ENCODE measurements around the gene HERC4. TPM values are rescaled to one million over a fixed set of nuclear protein-coding genes. Genes with fewer than 3 reads are reported as not detected.
"Not testable (repeated sequence)": the region's sequence is repeated elsewhere in the genome, so short reads cannot be mapped to it uniquely, and the experiment has no call there.

The HERC4 gene
- total and polyA plus RNA-seq, 4 donors, result 9.5 to 108 (median 55.0) TPM

- no peak for DNase-seq
- no peaks in the 10 kb centered on the region for H3K27me3 ChIP-seq (ENCODE audit: control insufficient read depth in 1 of 2, insufficient read depth in 2 of 2, low read length in 1 of 2)
- 81 to 87% methylated on average over 3 of the region's 3 CpGs for WGBS, 2 donors
- no peak overlapping the region for H3K27ac ChIP-seq (ENCODE audit: low read depth in 1 of 2, low read length in 2 of 2)
- intact Hi-C loops (cut with DNase I), result no loop called here
- H3K9me3 ChIP-seq (ENCODE audit: control insufficient read depth, low read length), result no peaks in the 10 kb centered on the region
- no peak overlapping the region for H3K4me3 ChIP-seq (ENCODE audit: low read length in 2 of 2)
- no peaks in the 10 kb centered on the region for H3K36me3 ChIP-seq (ENCODE audit: control insufficient read depth in 1 of 2, insufficient read depth in 2 of 2, low read length in 1 of 2)
- no peaks in the 10 kb centered on the region for H3K4me1 ChIP-seq (ENCODE audit: control insufficient read depth in 1 of 2, insufficient read depth in 2 of 2, low read length in 2 of 2)
- ATAC-seq (ENCODE audit: low FRiP score), result no peak
These were observed 27.3 kb downstream of the HERC4 start for GRCh38 chr10:68047554-68048327.

GRCh38 chr10:68047122-68047521 lies 28.0 kb downstream of the HERC4 start:
- no peak for ATAC-seq (ENCODE audit: low FRiP score)
- Histone ChIP-seq H3K36me3 (ENCODE audit: control insufficient read depth in 1 of 2, insufficient read depth in 2 of 2, low read length in 1 of 2) (no peaks in the 10 kb centered on the region), H3K9me3 (ENCODE audit: control insufficient read depth, low read length) (no peaks in the 10 kb centered on the region), H3K27ac (ENCODE audit: low read depth in 1 of 2, low read length in 2 of 2) (no peak overlapping the region), H3K27me3 (ENCODE audit: control insufficient read depth in 1 of 2, insufficient read depth in 2 of 2, low read length in 1 of 2) (no peaks in the 10 kb centered on the region), H3K4me1 (ENCODE audit: control insufficient read depth in 1 of 2, insufficient read depth in 2 of 2, low read length in 2 of 2) (no peaks in the 10 kb centered on the region), H3K4me3 (ENCODE audit: low read length in 2 of 2) (no peak overlapping the region)
- DNase-seq, result no peak
- 98 to 100% methylated on average over 1 of the region's 1 CpG for WGBS, 2 donors
- intact Hi-C loops (cut with DNase I), result no loop called here

GRCh38 chr10:68046642-68047041 lies 28.4 kb downstream of the HERC4 start:
- ATAC-seq (ENCODE audit: low FRiP score) (no peak), DNase-seq (no peak)
- Histone ChIP-seq H3K36me3 (ENCODE audit: control insufficient read depth in 1 of 2, insufficient read depth in 2 of 2, low read length in 1 of 2) (no peaks in the 10 kb centered on the region), H3K27me3 (ENCODE audit: control insufficient read depth in 1 of 2, insufficient read depth in 2 of 2, low read length in 1 of 2) (no peaks in the 10 kb centered on the region), H3K4me3 (ENCODE audit: low read length in 2 of 2) (no peak overlapping the region), H3K9me3 (ENCODE audit: control insufficient read depth, low read length) (no peaks in the 10 kb centered on the region), H3K27ac (ENCODE audit: low read depth in 1 of 2, low read length in 2 of 2) (no peak overlapping the region), H3K4me1 (ENCODE audit: control insufficient read depth in 1 of 2, insufficient read depth in 2 of 2, low read length in 2 of 2) (no peaks in the 10 kb centered on the region)
- intact Hi-C loops (cut with DNase I), result no loop called here
- 92 to 95% methylated on average over 5 of the region's 5 CpGs for WGBS, 2 donors

GRCh38 chr10:68043030-68043429 lies 32.1 kb downstream of the HERC4 start:
- no peaks in the 10 kb centered on the region for H3K9me3 ChIP-seq (ENCODE audit: control insufficient read depth, low read length)
- no peaks in the 10 kb centered on the region for H3K27me3 ChIP-seq (ENCODE audit: control insufficient read depth in 1 of 2, insufficient read depth in 2 of 2, low read length in 1 of 2)
- H3K27ac ChIP-seq (ENCODE audit: low read depth in 1 of 2, low read length in 2 of 2), result no peak overlapping the region
- H3K4me1 ChIP-seq (ENCODE audit: control insufficient read depth in 1 of 2, insufficient read depth in 2 of 2, low read length in 2 of 2), result no peaks in the 10 kb centered on the region
- no peaks in the 10 kb centered on the region for H3K36me3 ChIP-seq (ENCODE audit: control insufficient read depth in 1 of 2, insufficient read depth in 2 of 2, low read length in 1 of 2)
- no peak for ATAC-seq (ENCODE audit: low FRiP score)
- intact Hi-C loops (cut with DNase I), result no loop called here
- no peak for DNase-seq
- no peak overlapping the region for H3K4me3 ChIP-seq (ENCODE audit: low read length in 2 of 2)

- DNase-seq (no peak), ATAC-seq (ENCODE audit: low FRiP score) (no peak)
- H3K9me3 ChIP-seq (ENCODE audit: control insufficient read depth, low read length), result no peaks in the 10 kb centered on the region
- H3K4me3 ChIP-seq (ENCODE audit: low read length in 2 of 2), result no peak overlapping the region
- no peaks in the 10 kb centered on the region for H3K27me3 ChIP-seq (ENCODE audit: control insufficient read depth in 1 of 2, insufficient read depth in 2 of 2, low read length in 1 of 2)
- no peak overlapping the region for H3K27ac ChIP-seq (ENCODE audit: low read depth in 1 of 2, low read length in 2 of 2)
- WGBS, 2 donors, result 88 to 99% methylated on average over 2 of the region's 2 CpGs
- H3K4me1 ChIP-seq (ENCODE audit: control insufficient read depth in 1 of 2, insufficient read depth in 2 of 2, low read length in 2 of 2), result no peaks in the 10 kb centered on the region
- peaks cover 1 to 2% of the 10 kb centered on the region in 2 donors for H3K36me3 ChIP-seq (ENCODE audit: control insufficient read depth in 1 of 2, insufficient read depth in 2 of 2, low read length in 1 of 2)
- intact Hi-C loops (cut with DNase I), result no loop called here
These were observed 43.0 kb downstream of the HERC4 start for GRCh38 chr10:68032113-68032512.

- no peaks in the 10 kb centered on the region for H3K27me3 ChIP-seq (ENCODE audit: control insufficient read depth in 1 of 2, insufficient read depth in 2 of 2, low read length in 1 of 2)
- no peaks in the 10 kb centered on the region for H3K9me3 ChIP-seq (ENCODE audit: control insufficient read depth, low read length)
- no peak for DNase-seq
- no peak for ATAC-seq (ENCODE audit: low FRiP score)
- no peak overlapping the region for H3K4me3 ChIP-seq (ENCODE audit: low read length in 2 of 2)
- intact Hi-C loops (cut with DNase I), result no loop called here
- H3K27ac ChIP-seq (ENCODE audit: low read depth in 1 of 2, low read length in 2 of 2), result no peak overlapping the region
- 91 to 93% methylated on average over 9 of the region's 9 CpGs for WGBS, 2 donors
- no peaks in the 10 kb centered on the region for H3K4me1 ChIP-seq (ENCODE audit: control insufficient read depth in 1 of 2, insufficient read depth in 2 of 2, low read length in 2 of 2)
- H3K36me3 ChIP-seq (ENCODE audit: control insufficient read depth in 1 of 2, insufficient read depth in 2 of 2, low read length in 1 of 2), result no peaks in the 10 kb centered on the region
These were observed 47.7 kb downstream of the HERC4 start for GRCh38 chr10:68027429-68027828.

- DNase-seq (no peak), ATAC-seq (ENCODE audit: low FRiP score) (no peak)
- H3K27ac ChIP-seq (ENCODE audit: low read depth in 1 of 2, low read length in 2 of 2), result no peak overlapping the region
- H3K4me1 ChIP-seq (ENCODE audit: control insufficient read depth in 1 of 2, insufficient read depth in 2 of 2, low read length in 2 of 2), result no peaks in the 10 kb centered on the region
- no peaks in the 10 kb centered on the region for H3K9me3 ChIP-seq (ENCODE audit: control insufficient read depth, low read length)
- peaks cover 2 to 6% of the 10 kb centered on the region in 2 donors for H3K36me3 ChIP-seq (ENCODE audit: control insufficient read depth in 1 of 2, insufficient read depth in 2 of 2, low read length in 1 of 2)
- WGBS, 2 donors, result 99 to 100% methylated on average over 1 of the region's 1 CpG
- no peak overlapping the region for H3K4me3 ChIP-seq (ENCODE audit: low read length in 2 of 2)
- H3K27me3 ChIP-seq (ENCODE audit: control insufficient read depth in 1 of 2, insufficient read depth in 2 of 2, low read length in 1 of 2), result no peaks in the 10 kb centered on the region
- intact Hi-C loops (cut with DNase I), result no loop called here
These were observed 51.8 kb downstream of the HERC4 start for GRCh38 chr10:68023292-68023691.

GRCh38 chr10:68022324-68022723 lies 52.8 kb downstream of the HERC4 start:
- H3K36me3 ChIP-seq (ENCODE audit: control insufficient read depth in 1 of 2, insufficient read depth in 2 of 2, low read length in 1 of 2); H3K9me3 ChIP-seq (ENCODE audit: control insufficient read depth, low read length): not testable (repeated sequence)
- 98% methylated on average over 4 of the region's 4 CpGs for WGBS, 2 donors

GRCh38 chr10:68016519-68016918 lies 58.6 kb downstream of the HERC4 start:
- H3K36me3 ChIP-seq (ENCODE audit: control insufficient read depth in 1 of 2, insufficient read depth in 2 of 2, low read length in 1 of 2), result not testable (repeated sequence)

More at GRCh38 chr10:68022324-68022723, 52.8 kb downstream of the HERC4 start:
- ATAC-seq (ENCODE audit: low FRiP score); H3K4me1 ChIP-seq (ENCODE audit: control insufficient read depth in 1 of 2, insufficient read depth in 2 of 2, low read length in 2 of 2); H3K27me3 ChIP-seq (ENCODE audit: control insufficient read depth in 1 of 2, insufficient read depth in 2 of 2, low read length in 1 of 2); DNase-seq; intact Hi-C loops (cut with DNase I); H3K27ac ChIP-seq (ENCODE audit: low read depth in 1 of 2, low read length in 2 of 2); H3K4me3 ChIP-seq (ENCODE audit: low read length in 2 of 2): not testable (repeated sequence)

More at GRCh38 chr10:68016519-68016918, 58.6 kb downstream of the HERC4 start:
- WGBS, 2 donors, result 90 to 91% methylated on average over 4 of the region's 4 CpGs
- H3K4me1 ChIP-seq (ENCODE audit: control insufficient read depth in 1 of 2, insufficient read depth in 2 of 2, low read length in 2 of 2); intact Hi-C loops (cut with DNase I); H3K27me3 ChIP-seq (ENCODE audit: control insufficient read depth in 1 of 2, insufficient read depth in 2 of 2, low read length in 1 of 2); H3K4me3 ChIP-seq (ENCODE audit: low read length in 2 of 2); H3K27ac ChIP-seq (ENCODE audit: low read depth in 1 of 2, low read length in 2 of 2); ATAC-seq (ENCODE audit: low FRiP score); H3K9me3 ChIP-seq (ENCODE audit: control insufficient read depth, low read length); DNase-seq: not testable (repeated sequence)
